Osteoblast (primary cell): ENCODE data around the gene ACIN1. TPM values are rescaled to one million over a fixed set of nuclear protein-coding genes. Genes with fewer than 3 reads are reported as not detected.
A peak's percentile ranks its signal among the peaks of the same experiment; 100 is the strongest.

ENCODE experiments used
- DNase-seq: peaks from one replicate; pipeline ENCODE4 v3.0.0; 2011; ENCODE audit warnings: low spot score, mixed read lengths; ENCODE audit not compliant: insufficient read length; ENCODE audit errors: missing footprints
- H2AFZ ChIP-seq: 2 replicates; pipeline ENCODE4 v1.6.0; 2011; ENCODE audit warnings: mild to moderate bottlenecking, low read length
- H3K27ac ChIP-seq: 2 replicates; pipeline ENCODE4 v1.5.1; 2011; ENCODE audit warnings: mild to moderate bottlenecking, low read depth, low read length, moderate library complexity
- H3K27me3 ChIP-seq: 2 replicates; pipeline ENCODE4 v1.6.0; 2012; ENCODE audit warnings: mild to moderate bottlenecking, control low read depth, inconsistent platforms, low read length, moderate library complexity; ENCODE audit not compliant: insufficient read depth
- H3K36me3 ChIP-seq: 2 replicates; pipeline ENCODE4 v1.5.1; 2011; ENCODE audit warnings: mild to moderate bottlenecking, low read length, control low read depth, moderate library complexity; ENCODE audit not compliant: insufficient read depth
- H3K4me1 ChIP-seq: 2 replicates; pipeline ENCODE4 v1.5.1; 2011; ENCODE audit warnings: mild to moderate bottlenecking, low read length, control low read depth, moderate library complexity; ENCODE audit not compliant: insufficient read depth
- H3K4me2 ChIP-seq: 2 replicates; pipeline ENCODE4 v1.6.0; 2011; ENCODE audit warnings: mild to moderate bottlenecking, low read length; ENCODE audit not compliant: insufficient read depth
- H3K4me3 ChIP-seq: fragments of 200-600 bp; sonication (generic); 3 replicates; pipeline ENCODE4 v1.5.1; 2012; ENCODE audit warnings: mild to moderate bottlenecking, low read length, inconsistent platforms; ENCODE audit not compliant: insufficient read depth
- H3K79me2 ChIP-seq: 2 replicates; pipeline ENCODE4 v1.6.0; 2012; ENCODE audit warnings: mild to moderate bottlenecking, low read length, control low read depth, inconsistent platforms; ENCODE audit not compliant: insufficient read depth
- H3K9me3 ChIP-seq: 2 replicates; pipeline ENCODE4 v1.5.1; 2011; ENCODE audit warnings: low read depth, low read length, control low read depth
- H4K20me1 ChIP-seq: 2 replicates; pipeline ENCODE4 v1.6.0; 2012; ENCODE audit warnings: mild to moderate bottlenecking, low read length, control low read depth; ENCODE audit not compliant: insufficient read depth
- total RNA-seq: library from RNA; depleted of rRNA; stranded (reverse); fragments of >200 nt; gene quantifications from 2 replicates; pipeline ENCODE4 v1.2.3, GENCODE V29; 2012
- TF ChIP-seq, protein P1 (sequence below): IDR thresholded peaks from 2 replicates; pipeline ENCODE4 v1.5.1; 2011; ENCODE audit warnings: mild to moderate bottlenecking, low read depth, low read length, moderate library complexity; ENCODE audit errors: extremely low read depth

Gene ACIN1
- total RNA-seq, 1 donor = 90.5 TPM

GRCh38 chr14:23035303-23036144 lies 59.4 kb downstream of the ACIN1 start:
- Histone ChIP-seq H2AFZ (peak overlapping the region; percentile 83), H3K4me3 (peak overlapping the region; percentile 94), H3K4me2 (peak overlapping the region; percentile 79), H3K79me2 (peaks cover 34% of the 10 kb centered on the region), H3K4me1 (peaks cover 21% of the 10 kb centered on the region), H4K20me1 (peaks cover 3% of the 10 kb centered on the region), H3K27me3 (no peaks in the 10 kb centered on the region), H3K9me3 (no peaks in the 10 kb centered on the region), H3K27ac (peak overlapping the region; percentile 86), H3K36me3 (peaks cover 19% of the 10 kb centered on the region)
- TF ChIP-seq, protein P1, sequence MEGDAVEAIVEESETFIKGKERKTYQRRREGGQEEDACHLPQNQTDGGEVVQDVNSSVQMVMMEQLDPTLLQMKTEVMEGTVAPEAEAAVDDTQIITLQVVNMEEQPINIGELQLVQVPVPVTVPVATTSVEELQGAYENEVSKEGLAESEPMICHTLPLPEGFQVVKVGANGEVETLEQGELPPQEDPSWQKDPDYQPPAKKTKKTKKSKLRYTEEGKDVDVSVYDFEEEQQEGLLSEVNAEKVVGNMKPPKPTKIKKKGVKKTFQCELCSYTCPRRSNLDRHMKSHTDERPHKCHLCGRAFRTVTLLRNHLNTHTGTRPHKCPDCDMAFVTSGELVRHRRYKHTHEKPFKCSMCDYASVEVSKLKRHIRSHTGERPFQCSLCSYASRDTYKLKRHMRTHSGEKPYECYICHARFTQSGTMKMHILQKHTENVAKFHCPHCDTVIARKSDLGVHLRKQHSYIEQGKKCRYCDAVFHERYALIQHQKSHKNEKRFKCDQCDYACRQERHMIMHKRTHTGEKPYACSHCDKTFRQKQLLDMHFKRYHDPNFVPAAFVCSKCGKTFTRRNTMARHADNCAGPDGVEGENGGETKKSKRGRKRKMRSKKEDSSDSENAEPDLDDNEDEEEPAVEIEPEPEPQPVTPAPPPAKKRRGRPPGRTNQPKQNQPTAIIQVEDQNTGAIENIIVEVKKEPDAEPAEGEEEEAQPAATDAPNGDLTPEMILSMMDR = no peak
- DNase-seq = peak; percentile 77

- DNase-seq = peak; percentile 96
- Histone ChIP-seq H3K36me3 (peaks cover 21% of the 10 kb centered on the region), H2AFZ (peak within 1 kb of the TSS; percentile 83), H3K4me3 (peak within 1 kb of the TSS; percentile 94), H3K27me3 (no peaks in the 10 kb centered on the region), H3K27ac (peak within 1 kb of the TSS; percentile 86), H3K9me3 (no peaks in the 10 kb centered on the region), H4K20me1 (peaks cover 3% of the 10 kb centered on the region), H3K79me2 (peaks cover 36% of the 10 kb centered on the region), H3K4me2 (peak within 1 kb of the TSS; percentile 79), H3K4me1 (peaks cover 21% of the 10 kb centered on the region)
- TF ChIP-seq, protein P1 = no peak
These were observed 60.2 kb downstream of the ACIN1 start, which contains the start of gene PSMB5 for GRCh38 chr14:23034498-23035302. TSS of gene PSMB5 (minus strand) at chr14:23034900. CDS start at chr14:23034881, 19 bp downstream.

GRCh38 chr14:23033801-23034497 lies 61.0 kb downstream of the ACIN1 start:
- DNase-seq = peak; percentile 65
- H3K4me1 ChIP-seq = peaks cover 25% of the 10 kb centered on the region
- peak overlapping the region; percentile 86 for H3K27ac ChIP-seq
- peaks cover 24% of the 10 kb centered on the region for H3K36me3 ChIP-seq
- peak overlapping the region; percentile 79 for H3K4me2 ChIP-seq
- H3K27me3 ChIP-seq = no peaks in the 10 kb centered on the region
- no peaks in the 10 kb centered on the region for H3K9me3 ChIP-seq
- peak overlapping the region; percentile 94 for H3K4me3 ChIP-seq
- peak overlapping the region; percentile 83 for H2AFZ ChIP-seq
- TF ChIP-seq, protein P1 = no peak
- H3K79me2 ChIP-seq = peaks cover 41% of the 10 kb centered on the region
- peaks cover 6% of the 10 kb centered on the region for H4K20me1 ChIP-seq
